GM19395 (cell line): ENCODE data around the gene PPP1R3E.

Experiments used
- ATAC-seq: cut with Tn5 transposase; IDR thresholded peaks from one replicate; pipeline ENCODE4 v1.9.1; 2021; ENCODE audit warnings: mild to moderate bottlenecking, moderate library complexity; ENCODE audit not compliant: unreplicated experiment

Gene PPP1R3E

GRCh38 chr14:23249824-23250223 lies 52.8 kb downstream of the PPP1R3E start:
- ATAC-seq = no peak

DNA sequence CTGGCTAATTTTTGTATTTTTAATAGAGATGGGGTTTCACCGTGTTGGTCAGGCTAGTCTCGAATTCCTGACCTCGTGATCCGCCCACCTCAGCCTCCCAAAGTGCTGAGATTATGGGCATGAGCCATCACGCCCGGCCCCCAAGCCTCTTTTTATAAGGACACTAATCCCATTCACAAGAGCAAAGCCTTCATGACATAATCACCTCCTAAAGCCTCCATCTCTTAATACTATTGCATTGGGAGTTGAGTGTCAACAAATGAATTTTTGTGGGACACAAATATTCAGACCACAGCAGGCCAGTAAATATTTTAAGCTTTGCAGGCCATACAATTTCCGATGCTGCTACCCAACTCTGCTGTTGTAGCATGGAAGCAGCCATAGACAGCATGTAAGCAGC lies 54.1 kb downstream of the PPP1R3E start:
- no peak for ATAC-seq
